Measurements from ENCODE around the gene HDAC9.

Gene HDAC9

GRCh38 chr7:18788026-18788425 is 292.5 kb downstream of the HDAC9 start:
- DNase-seq (ENCODE audit: insufficient read length, low spot score) (no peak), FAIRE-seq (no peak)
- no peak for TF ChIP-seq CTCF (IDR thresholded peaks at IDR 0.05; ENCODE audit: insufficient read depth, missing control alignments)

GRCh38 chr7:18792871-18793595 is 297.5 kb downstream of the HDAC9 start:
- FAIRE-seq (no peak), DNase-seq (ENCODE audit: insufficient read length, low spot score) (no peak)
- TF ChIP-seq CTCF (IDR thresholded peaks at IDR 0.05; ENCODE audit: insufficient read depth, missing control alignments), result no peak

- no peak for DNase-seq (ENCODE audit: insufficient read length, low spot score)
- FAIRE-seq, result no peak
- no peak for TF ChIP-seq CTCF (IDR thresholded peaks at IDR 0.05; ENCODE audit: insufficient read depth, missing control alignments)
Observed at GRCh38 chr7:18796216-18796615, 300.7 kb downstream of the HDAC9 start.

- DNase-seq (ENCODE audit: insufficient read length, low spot score) (no peak), FAIRE-seq (no peak)
- TF ChIP-seq CTCF (IDR thresholded peaks at IDR 0.05; ENCODE audit: insufficient read depth, missing control alignments), result no peak
Observed at GRCh38 chr7:18798088-18798906, 302.7 kb downstream of the HDAC9 start.

- TF ChIP-seq CTCF (IDR thresholded peaks at IDR 0.05; ENCODE audit: insufficient read depth, missing control alignments), result no peak
- no peak for FAIRE-seq
- no peak for DNase-seq (ENCODE audit: insufficient read length, low spot score)
Observed at GRCh38 chr7:18799899-18800298, 304.4 kb downstream of the HDAC9 start.

- FAIRE-seq, result no peak
- TF ChIP-seq CTCF (IDR thresholded peaks at IDR 0.05; ENCODE audit: insufficient read depth, missing control alignments), result no peak
- DNase-seq (ENCODE audit: insufficient read length, low spot score), result no peak
Observed at GRCh38 chr7:18803923-18804322, 308.4 kb downstream of the HDAC9 start.

- no peak for TF ChIP-seq CTCF (IDR thresholded peaks at IDR 0.05; ENCODE audit: insufficient read depth, missing control alignments)
- no peak for DNase-seq (ENCODE audit: insufficient read length, low spot score)
- FAIRE-seq, result no peak
Observed at GRCh38 chr7:18806177-18806576, 310.6 kb downstream of the HDAC9 start.
